Fibroblast of skin of scalp (primary cell): ENCODE data around the gene EPS15.
"Not testable (repeated sequence)": the region's sequence is repeated elsewhere in the genome, so short reads cannot be mapped to it uniquely, and the experiment has no call there.

Experiments used
- DNase-seq: peaks from one replicate; pipeline ENCODE4 v3.0.0-alpha.2; 2013

The EPS15 gene

GRCh38 chr1:51542158-51542953 is 23.3 kb upstream of the EPS15 start:
- no peak for DNase-seq

DNA sequence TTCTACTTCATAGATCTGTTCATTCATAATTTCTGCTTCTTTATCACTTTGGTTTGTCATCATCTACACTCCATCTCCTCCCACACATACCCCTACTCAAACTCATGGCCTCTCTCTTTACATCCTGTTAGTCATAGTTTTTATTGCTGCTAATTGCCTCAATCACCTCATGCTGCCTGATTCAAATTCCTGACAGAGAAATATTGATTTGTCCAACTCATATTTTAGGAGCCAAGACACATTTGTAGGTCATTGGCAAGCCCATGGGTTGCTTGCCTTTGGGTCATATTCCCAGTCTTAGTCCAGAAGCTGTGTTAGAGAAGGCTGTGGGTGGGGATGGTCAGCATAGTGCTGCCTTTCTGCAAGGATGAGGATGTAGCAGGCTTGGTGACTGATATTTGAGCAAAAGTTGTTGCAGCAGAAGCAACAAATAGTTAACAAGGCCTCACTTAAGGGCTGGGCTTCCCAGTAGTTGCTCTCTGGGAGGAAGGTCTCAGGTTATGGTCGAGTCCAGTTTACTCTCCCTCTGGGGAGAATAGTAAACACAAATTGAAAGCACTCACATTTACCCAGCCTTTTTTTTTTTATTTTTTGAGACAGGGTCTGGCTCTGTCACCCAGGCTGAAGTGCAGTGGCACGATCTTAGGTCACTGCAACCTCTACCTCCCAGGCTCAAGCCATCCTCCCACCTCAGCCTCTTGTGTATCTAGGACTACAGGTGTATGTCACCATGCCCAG is 22.4 kb upstream of the EPS15 start:
- no peak for DNase-seq

DNA sequence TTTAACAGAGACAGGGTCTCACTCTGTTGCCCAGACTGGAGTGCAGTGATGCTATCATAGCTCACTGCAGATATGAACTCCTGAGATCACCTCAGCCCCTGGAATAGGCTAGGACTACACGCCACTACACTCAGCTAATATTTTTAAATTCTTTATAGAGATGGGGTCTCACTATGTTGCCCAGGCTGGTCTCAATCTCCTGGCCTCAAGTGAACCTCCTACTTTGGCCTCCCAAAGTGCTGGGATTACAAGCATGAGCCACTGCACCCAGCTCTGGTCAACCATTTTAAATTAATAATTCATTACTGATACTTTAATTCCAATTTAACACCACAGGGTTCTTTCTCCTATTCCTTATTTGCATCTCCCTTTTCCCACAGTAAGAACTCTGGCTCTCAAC is 18.5 kb upstream of the EPS15 start:
- no peak for DNase-seq

DNA sequence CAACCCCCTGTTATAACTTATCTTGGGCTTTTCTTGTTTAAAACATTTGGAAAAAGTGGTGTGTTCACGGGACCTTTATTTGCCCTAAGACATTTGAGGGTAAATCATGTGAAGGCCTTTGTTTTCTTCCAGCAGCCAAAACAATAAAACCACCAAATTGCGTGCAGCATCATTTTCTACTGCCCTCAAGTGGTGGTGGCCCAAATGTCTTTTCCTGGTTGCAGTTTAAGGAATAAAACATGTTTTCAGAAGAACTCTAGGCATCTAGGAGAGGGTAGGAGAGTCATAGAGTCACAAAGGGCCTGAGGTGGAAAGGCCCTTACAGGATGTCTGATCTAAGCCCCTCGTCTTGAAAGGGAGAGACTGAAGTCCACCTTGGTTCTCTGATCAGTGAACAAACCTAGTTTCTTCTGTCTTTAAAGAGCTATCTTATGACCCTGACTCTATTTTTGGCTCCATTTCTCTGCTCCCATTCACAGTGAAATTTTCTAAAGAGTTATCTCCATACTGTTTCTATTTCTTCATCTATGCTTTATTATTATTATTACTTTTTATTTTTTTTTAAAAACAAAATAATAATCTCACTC is 16.0 kb upstream of the EPS15 start:
- peak; percentile 60 for DNase-seq

DNA sequence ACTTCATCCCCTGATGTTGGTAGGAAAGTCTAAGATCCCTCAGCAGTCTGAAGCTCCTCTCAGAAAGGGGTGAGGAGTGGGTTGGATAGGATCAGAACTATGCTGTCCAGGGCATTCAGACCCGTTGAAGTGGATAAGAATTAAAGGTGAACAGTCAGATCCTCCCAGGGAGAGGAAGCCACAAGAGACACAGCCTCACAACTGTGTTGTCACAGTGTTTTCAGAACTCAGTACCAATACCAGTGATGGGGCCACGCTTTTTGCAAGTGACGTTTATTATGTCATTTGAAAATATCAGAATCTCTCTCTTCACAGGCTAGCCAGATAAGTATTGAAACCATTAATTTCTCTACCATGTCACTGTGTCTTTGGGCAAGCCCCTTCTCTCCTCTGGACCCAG is 15.4 kb upstream of the EPS15 start:
- no peak for DNase-seq

DNA sequence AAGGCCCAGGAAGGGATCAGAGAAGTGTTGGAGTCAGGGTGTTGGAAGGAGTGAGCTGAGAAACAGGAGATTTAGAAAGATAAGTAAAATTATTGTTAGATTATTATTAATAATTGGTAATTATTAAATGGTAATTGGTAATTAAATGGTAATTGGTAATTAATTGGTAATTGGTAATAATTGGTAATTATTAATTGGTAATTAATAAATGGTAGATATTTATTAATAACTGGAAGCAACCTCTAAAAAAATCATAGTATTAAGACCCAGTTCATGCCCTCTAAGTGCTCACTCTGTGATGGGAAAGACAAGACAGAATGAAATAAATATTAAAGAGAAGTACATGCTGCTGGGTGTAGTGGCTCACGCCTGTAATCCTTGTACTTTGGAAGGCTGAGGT is 13.8 kb upstream of the EPS15 start:
- no peak for DNase-seq

GRCh38 chr1:51530447-51530846 is 11.4 kb upstream of the EPS15 start:
- DNase-seq, result not testable (repeated sequence)

DNA sequence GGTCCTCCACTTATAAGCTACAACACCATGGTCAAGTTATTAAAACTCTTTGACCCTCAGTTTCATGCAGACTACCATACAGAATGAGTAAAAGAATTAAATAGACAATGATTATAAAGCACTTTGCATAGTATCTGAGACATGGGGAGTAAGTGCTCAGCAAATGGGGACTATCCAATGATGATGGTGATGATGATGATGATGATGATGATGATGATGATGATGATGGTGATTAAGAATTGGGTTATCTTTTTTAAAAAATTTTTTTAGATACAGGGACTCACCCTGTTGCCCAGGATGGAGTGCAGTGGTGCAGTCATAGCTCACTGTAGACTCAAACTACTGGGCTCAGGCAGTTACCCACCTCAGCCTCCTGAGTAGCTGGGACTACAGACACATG is 8.1 kb upstream of the EPS15 start:
- no peak for DNase-seq

DNA sequence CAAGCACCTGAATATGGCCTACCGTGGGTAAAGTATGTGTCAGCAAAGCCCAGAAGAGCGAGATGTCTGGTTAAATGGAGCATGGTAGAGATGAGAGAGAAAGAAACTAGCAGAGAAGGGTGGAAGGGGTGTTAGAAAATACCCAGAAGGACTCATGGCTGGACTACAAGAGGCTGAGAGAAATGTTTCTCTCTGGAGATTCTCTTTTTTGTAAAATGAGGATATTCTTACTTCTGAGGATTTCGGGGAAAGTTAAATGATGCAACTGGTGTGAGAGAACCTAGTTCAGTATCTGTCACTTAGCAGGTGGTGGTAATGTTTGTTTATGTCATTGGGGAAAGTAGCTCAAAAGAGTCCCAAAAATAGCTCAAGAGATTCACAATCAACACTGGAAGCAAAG is 7.2 kb upstream of the EPS15 start:
- no peak for DNase-seq

DNA sequence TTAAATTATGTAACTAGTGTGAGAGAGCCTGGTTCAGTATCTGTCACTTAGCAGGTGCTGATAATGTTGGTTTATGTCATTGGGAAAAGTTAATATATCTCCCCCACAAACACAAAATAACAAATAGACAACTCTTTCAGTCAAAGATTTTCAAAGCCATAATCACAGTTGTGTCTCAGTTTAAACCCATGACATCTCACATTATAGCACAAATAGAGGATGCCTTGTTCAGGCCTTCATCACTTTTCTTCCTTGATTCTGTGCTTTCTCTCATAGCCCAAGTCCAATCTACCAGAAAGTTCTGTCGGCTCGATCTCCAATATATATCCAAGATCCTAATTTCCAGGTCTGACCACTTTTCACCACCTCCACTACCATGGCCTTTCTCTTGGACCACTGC is 6.2 kb upstream of the EPS15 start:
- DNase-seq, result no peak

GRCh38 chr1:51524817-51525216 is 5.8 kb upstream of the EPS15 start:
- DNase-seq, result no peak

DNA sequence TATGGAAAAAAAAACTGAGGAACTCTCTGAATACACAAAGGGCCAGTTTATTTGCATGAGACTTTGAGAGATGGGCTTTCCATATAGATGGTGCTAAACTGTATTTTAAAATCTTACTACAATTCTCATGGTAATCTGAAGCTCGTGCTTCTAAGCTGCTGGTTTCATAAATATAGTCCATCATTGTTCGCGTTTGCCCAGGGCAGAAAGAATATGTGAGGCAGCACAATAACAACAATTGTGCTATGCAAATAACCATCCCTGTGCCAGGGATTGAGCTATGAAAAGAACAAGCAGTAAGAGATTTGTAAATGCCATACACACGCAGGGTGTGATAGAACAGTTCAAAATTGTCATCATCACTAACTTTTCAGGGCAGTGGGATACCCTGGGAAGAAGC is 4.9 kb upstream of the EPS15 start:
- no peak for DNase-seq

- DNase-seq, result no peak
Observed at GRCh38 chr1:51520700-51521248, 1.7 kb upstream of the EPS15 start.

- DNase-seq, result peak; percentile 34
Observed at GRCh38 chr1:51519865-51520699, 1.0 kb upstream of the EPS15 start.

GRCh38 chr1:51518586-51519047 is 449 bp downstream of the EPS15 start:
- DNase-seq, result peak; percentile 15

DNA sequence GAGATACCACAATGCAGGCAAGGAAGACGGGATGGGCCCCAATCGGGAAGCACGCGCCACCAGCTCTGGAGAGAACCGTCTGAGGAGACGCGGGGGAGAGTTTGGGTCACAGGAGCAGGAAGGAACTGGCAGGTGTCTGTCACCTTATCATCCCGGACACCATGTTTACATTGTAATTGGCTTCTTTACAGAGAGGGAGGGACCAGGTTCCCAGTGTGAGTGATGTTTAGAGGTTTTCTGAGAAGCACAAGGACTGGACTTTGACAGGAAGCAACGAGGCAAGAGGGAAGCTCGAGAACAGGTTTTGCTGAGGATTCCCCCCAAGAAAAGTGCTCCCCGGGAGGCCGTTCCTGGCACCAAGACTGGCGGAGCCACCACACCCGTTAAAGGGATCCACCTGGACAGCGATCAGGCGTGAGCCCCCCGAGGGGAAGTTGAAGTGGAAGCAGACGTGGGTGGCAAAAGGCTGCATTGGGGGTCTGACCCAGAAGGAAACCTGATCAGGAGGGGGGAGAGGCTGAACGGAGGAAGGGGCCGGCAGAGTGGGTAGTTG is 957 bp downstream of the EPS15 start:
- peak; percentile 20 for DNase-seq

DNA sequence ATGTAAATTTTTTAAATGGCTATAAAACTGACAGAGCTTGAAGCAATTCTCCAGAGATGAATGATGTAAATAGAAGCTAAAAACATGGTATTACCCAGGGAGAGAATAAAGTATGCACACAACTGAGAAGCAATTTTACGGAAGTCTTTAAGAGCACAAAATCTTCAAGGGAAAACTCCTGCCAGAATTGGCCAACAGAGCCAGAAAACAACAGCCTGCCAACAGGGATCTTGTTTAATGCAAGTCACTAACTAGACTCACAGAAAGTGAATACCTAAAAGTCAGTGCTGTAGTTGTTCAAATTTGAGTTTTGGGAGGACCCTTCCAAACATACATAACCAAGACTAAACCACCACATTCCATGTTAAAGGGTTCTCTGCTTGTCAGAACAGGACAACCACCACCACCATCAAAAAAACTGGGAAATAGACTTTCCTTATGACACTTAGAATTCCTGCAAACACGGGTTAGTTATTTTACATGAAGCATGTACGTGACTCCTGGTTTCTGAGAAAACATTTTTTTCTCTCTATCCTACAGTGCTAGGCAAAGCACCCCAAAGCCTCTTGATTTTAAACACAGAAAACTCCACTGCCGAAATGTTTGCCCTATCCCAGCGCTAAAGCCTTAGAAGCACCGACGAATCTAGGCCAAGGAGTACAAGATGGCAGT is 1.6 kb downstream of the EPS15 start:
- peak; percentile 5 for DNase-seq

GRCh38 chr1:51516649-51517158 is 2.4 kb downstream of the EPS15 start:
- peak; percentile 22 for DNase-seq

- no peak for DNase-seq
Observed at GRCh38 chr1:51515982-51516648, 3.0 kb downstream of the EPS15 start.

DNA sequence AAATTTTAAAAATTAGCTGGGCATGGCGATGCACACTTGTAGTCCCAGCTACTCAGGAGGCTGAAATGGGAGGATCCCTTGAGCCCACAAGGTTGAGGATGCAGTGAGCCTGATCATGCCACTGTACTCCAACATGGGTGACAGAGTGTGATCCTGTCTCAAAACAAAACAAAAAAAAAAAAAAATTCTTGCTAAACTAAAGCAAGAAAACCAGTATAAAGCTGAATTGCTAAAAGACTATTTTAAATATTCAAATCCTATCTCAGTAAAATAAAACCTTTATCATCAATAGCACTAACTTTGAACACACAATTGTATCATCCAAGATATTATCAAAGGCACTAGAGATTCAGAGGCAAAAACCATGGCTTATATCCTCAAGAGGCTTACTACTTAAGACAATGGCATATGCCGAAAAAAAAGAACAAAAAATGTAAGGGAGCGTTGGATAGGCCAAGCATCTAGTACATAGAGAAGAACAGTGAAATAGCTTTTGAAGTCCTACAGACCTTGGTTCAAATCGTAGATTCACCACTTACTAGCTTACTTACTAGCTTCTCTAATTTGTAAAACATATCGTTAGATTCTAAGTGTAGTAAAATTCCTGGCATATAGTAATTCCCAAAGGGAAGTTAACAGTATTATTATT is 3.6 kb downstream of the EPS15 start:
- DNase-seq, result no peak
